Colon (tissue), 2 donors: ENCODE results near the gene COL7A1.

ENCODE experiments used
- FAIRE-seq: peaks from 2 replicates; lab custom pipeline; 2012; peaks lifted over from hg19 to GRCh38; lab: Jason Lieb, UNC
- donor health status: control.
- donor health status: control.

Gene COL7A1

GRCh38 chr3:48591886-48592518 is 3.1 kb downstream of the COL7A1 start:
- FAIRE-seq, result no peak

- no peak for FAIRE-seq
Measured at GRCh38 chr3:48591436-48591835, 3.7 kb downstream of the COL7A1 start.

GRCh38 chr3:48588230-48588629 is 6.9 kb downstream of the COL7A1 start:
- FAIRE-seq, result no peak

GRCh38 chr3:48587686-48588085 is 7.4 kb downstream of the COL7A1 start:
- FAIRE-seq, result no peak

GRCh38 chr3:48585411-48585810 is 9.7 kb downstream of the COL7A1 start:
- no peak for FAIRE-seq

GRCh38 chr3:48584836-48585235 is 10.3 kb downstream of the COL7A1 start:
- FAIRE-seq, result no peak

- no peak for FAIRE-seq
Measured at GRCh38 chr3:48581621-48582481, 13.3 kb downstream of the COL7A1 start.

- no peak for FAIRE-seq
Measured at GRCh38 chr3:48576647-48577046, 18.5 kb downstream of the COL7A1 start.

- FAIRE-seq, result no peak
Measured at GRCh38 chr3:48575366-48575765, 19.8 kb downstream of the COL7A1 start.

GRCh38 chr3:48573973-48574585 is 21.1 kb downstream of the COL7A1 start:
- FAIRE-seq, result no peak

GRCh38 chr3:48572517-48572916 is 22.6 kb downstream of the COL7A1 start:
- no peak for FAIRE-seq

GRCh38 chr3:48571938-48572337 is 23.2 kb downstream of the COL7A1 start:
- no peak for FAIRE-seq

- no peak for FAIRE-seq
Measured at GRCh38 chr3:48569808-48570450, 25.2 kb downstream of the COL7A1 start.

GRCh38 chr3:48569400-48569799 is 25.7 kb downstream of the COL7A1 start:
- FAIRE-seq, result no peak

- no peak for FAIRE-seq
Measured at GRCh38 chr3:48568476-48568875, 26.7 kb downstream of the COL7A1 start.

GRCh38 chr3:48567500-48567899 is 27.6 kb downstream of the COL7A1 start:
- no peak for FAIRE-seq

GRCh38 chr3:48567090-48567489 is 28.0 kb downstream of the COL7A1 start:
- no peak for FAIRE-seq

GRCh38 chr3:48566401-48566760 is 28.7 kb downstream of the COL7A1 start:
- FAIRE-seq, result no peak

GRCh38 chr3:48565591-48566400 is 29.3 kb downstream of the COL7A1 start:
- FAIRE-seq, result no peak

- FAIRE-seq, result no peak
Measured at GRCh38 chr3:48565186-48565585, 29.9 kb downstream of the COL7A1 start.

- no peak for FAIRE-seq
Measured at GRCh38 chr3:48564667-48565066, 30.5 kb downstream of the COL7A1 start.

GRCh38 chr3:48564022-48564421 is 31.1 kb downstream of the COL7A1 start:
- no peak for FAIRE-seq
